HG03575 (cell line): ENCODE data around the gene CDH23.

Experiments used
- ATAC-seq: cut with Tn5 transposase; IDR thresholded peaks from one replicate; pipeline ENCODE4 v1.9.1; 2021; ENCODE audit not compliant: unreplicated experiment, insufficient number of reproducible peaks, low FRiP score; ENCODE audit errors: extremely low read depth

Gene CDH23

GRCh38 chr10:71753091-71753959, 356.6 kb downstream of the CDH23 start:
- no peak for ATAC-seq

- no peak for ATAC-seq
Measured at GRCh38 chr10:71753960-71754505, 357.3 kb downstream of the CDH23 start.

GRCh38 chr10:71754562-71754961, 357.8 kb downstream of the CDH23 start:
- no peak for ATAC-seq

GRCh38 chr10:71755179-71755879, 358.6 kb downstream of the CDH23 start:
- no peak for ATAC-seq

GRCh38 chr10:71756311-71757191, 359.8 kb downstream of the CDH23 start:
- no peak for ATAC-seq

GRCh38 chr10:71757399-71757922, 360.7 kb downstream of the CDH23 start:
- ATAC-seq: no peak

- no peak for ATAC-seq
Measured at GRCh38 chr10:71761105-71761511, 364.4 kb downstream of the CDH23 start.

- no peak for ATAC-seq
Measured at GRCh38 chr10:71761541-71762113, 364.9 kb downstream of the CDH23 start.

- ATAC-seq: no peak
Measured at GRCh38 chr10:71762324-71762723, 365.6 kb downstream of the CDH23 start.

- ATAC-seq: no peak
Measured at GRCh38 chr10:71763352-71764127, 366.8 kb downstream of the CDH23 start.

GRCh38 chr10:71765176-71765904, 368.6 kb downstream of the CDH23 start:
- ATAC-seq: no peak

GRCh38 chr10:71765906-71766716, 369.4 kb downstream of the CDH23 start:
- no peak for ATAC-seq

GRCh38 chr10:71766717-71767419, 370.1 kb downstream of the CDH23 start:
- no peak for ATAC-seq

- ATAC-seq: no peak
Measured at GRCh38 chr10:71767420-71768035, 370.8 kb downstream of the CDH23 start.

GRCh38 chr10:71769279-71769823, 372.6 kb downstream of the CDH23 start:
- ATAC-seq: peak; percentile 8
